NCI-H2196 treated with DMSO at 0.1 percent for 48 hours (cell line): ENCODE data around the gene NRXN3.

ENCODE experiments used
- DNase-seq: peaks from one replicate; lab custom pipeline; 2025; ENCODE audit not compliant: unreplicated experiment; lab: John Stamatoyannopoulos, UW

NRXN3 gene

GRCh38 chr14:79829405-79830166 is 1659.4 kb downstream of the NRXN3 start:
- no peak for DNase-seq

- DNase-seq = no peak
Measured at GRCh38 chr14:79831195-79831892, 1661.2 kb downstream of the NRXN3 start.

GRCh38 chr14:79833781-79834180 is 1663.6 kb downstream of the NRXN3 start:
- no peak for DNase-seq

- no peak for DNase-seq
Measured at GRCh38 chr14:79834868-79835267, 1664.7 kb downstream of the NRXN3 start.

- DNase-seq = no peak
Measured at GRCh38 chr14:79836577-79836976, 1666.4 kb downstream of the NRXN3 start.

GRCh38 chr14:79837699-79838098 is 1667.5 kb downstream of the NRXN3 start:
- DNase-seq = no peak

GRCh38 chr14:79840103-79840502 is 1669.9 kb downstream of the NRXN3 start:
- no peak for DNase-seq

GRCh38 chr14:79840831-79841230 is 1670.7 kb downstream of the NRXN3 start:
- no peak for DNase-seq

- no peak for DNase-seq
Measured at GRCh38 chr14:79841433-79841832, 1671.3 kb downstream of the NRXN3 start.

- DNase-seq = no peak
Measured at GRCh38 chr14:79842270-79842669, 1672.1 kb downstream of the NRXN3 start.

GRCh38 chr14:79852950-79853744 is 1683.0 kb downstream of the NRXN3 start:
- no peak for DNase-seq

- DNase-seq = no peak
Measured at GRCh38 chr14:79855789-79856188, 1685.6 kb downstream of the NRXN3 start.

- no peak for DNase-seq
Measured at GRCh38 chr14:79856381-79856780, 1686.2 kb downstream of the NRXN3 start.

- DNase-seq = no peak
Measured at GRCh38 chr14:79861111-79861510, 1690.9 kb downstream of the NRXN3 start.

- DNase-seq = no peak
Measured at GRCh38 chr14:79862045-79862444, 1691.9 kb downstream of the NRXN3 start.

- DNase-seq = no peak
Measured at GRCh38 chr14:79871136-79871535, 1701.0 kb downstream of the NRXN3 start.

GRCh38 chr14:79878229-79878628 is 1708.1 kb downstream of the NRXN3 start:
- no peak for DNase-seq

- DNase-seq = no peak
Measured at GRCh38 chr14:79878785-79879184, 1708.6 kb downstream of the NRXN3 start.

- DNase-seq = no peak
Measured at GRCh38 chr14:79881299-79881698, 1711.1 kb downstream of the NRXN3 start.

GRCh38 chr14:79890527-79890926 is 1720.4 kb downstream of the NRXN3 start:
- no peak for DNase-seq

- DNase-seq = no peak
Measured at GRCh38 chr14:79896009-79896408, 1725.8 kb downstream of the NRXN3 start.

GRCh38 chr14:79899610-79900009 is 1729.4 kb downstream of the NRXN3 start:
- no peak for DNase-seq
